Hypothalamus (tissue), 51 donors: ENCODE measurements around the gene TMTC3.

Experiments used
- DNase-seq, 51 donors: peaks; one replicate each; lab custom pipeline; 2025; lab: John Stamatoyannopoulos, UW

Gene TMTC3

GRCh38 chr12:88223519-88223918 is 81.4 kb downstream of the TMTC3 start:
- DNase-seq, result no peak

GRCh38 chr12:88225776-88226175 is 83.7 kb downstream of the TMTC3 start:
- no peak for DNase-seq

GRCh38 chr12:88227263-88227662 is 85.2 kb downstream of the TMTC3 start:
- no peak for DNase-seq

- no peak for DNase-seq
Observed at GRCh38 chr12:88227871-88228270, 85.8 kb downstream of the TMTC3 start.

DNA sequence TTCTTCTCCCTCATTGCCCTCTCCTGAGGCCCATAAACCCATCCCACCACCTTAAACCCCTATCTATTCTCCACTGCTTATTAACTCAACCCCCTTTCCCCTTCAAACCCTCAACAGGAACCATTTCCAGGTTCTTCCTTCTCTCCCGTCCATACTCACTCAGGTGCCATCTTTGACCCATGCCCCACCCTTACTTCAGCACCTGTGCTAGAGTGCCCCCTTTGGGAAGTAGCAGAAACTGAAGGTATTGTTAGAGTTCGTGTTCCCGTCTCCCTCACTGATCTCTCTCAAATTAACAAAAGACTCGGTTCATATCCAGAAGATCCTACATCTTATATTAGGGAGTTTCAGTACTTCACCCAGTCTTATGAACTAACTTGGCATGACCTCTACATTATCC is 86.6 kb downstream of the TMTC3 start:
- no peak for DNase-seq

- DNase-seq, result no peak
Observed at GRCh38 chr12:88230271-88230670, 88.2 kb downstream of the TMTC3 start.

- no peak for DNase-seq
Observed at GRCh38 chr12:88235183-88235833, 93.2 kb downstream of the TMTC3 start.

DNA sequence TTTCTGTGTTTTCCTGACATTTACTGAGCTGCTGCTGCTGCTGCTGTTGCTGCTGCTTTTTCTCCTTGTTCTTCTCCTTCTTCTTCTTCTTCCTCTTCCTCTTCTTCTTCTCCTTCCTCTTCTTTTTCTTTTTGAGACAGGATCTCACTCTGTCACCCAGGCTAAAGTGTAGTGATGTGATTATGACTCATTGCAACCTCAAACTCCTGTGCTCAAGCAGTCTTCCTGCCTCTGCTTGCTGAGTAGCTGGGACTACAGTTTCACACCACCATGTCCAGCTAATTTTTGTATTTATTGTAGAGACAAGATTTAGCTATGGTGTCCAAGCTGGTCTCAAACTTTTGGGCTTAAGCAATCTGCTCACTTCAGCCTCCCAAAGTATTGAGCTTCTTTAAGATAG is 95.8 kb downstream of the TMTC3 start:
- no peak for DNase-seq

DNA sequence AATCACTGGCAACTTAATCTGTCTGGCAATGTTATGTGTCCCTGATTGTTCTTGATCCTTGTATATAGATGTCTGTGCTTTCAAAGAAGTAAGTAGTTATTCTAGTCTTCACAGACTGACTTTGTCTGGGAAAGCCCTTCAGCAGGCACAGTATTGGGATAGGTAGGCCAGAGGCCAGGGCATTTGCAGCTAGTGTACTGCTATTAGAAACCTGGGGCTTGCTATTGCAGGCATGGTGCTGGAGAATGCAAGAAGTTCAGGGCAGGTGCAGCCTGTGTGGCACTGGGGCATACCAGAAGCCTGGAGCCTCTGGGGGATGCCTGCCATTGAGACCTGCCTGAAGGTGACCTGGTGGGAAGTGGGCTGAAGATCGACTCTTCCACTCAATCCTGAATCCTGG is 96.3 kb downstream of the TMTC3 start:
- no peak for DNase-seq

GRCh38 chr12:88241862-88242570 is 99.9 kb downstream of the TMTC3 start:
- no peak for DNase-seq

- no peak for DNase-seq
Observed at GRCh38 chr12:88242571-88242925, 100.4 kb downstream of the TMTC3 start.

DNA sequence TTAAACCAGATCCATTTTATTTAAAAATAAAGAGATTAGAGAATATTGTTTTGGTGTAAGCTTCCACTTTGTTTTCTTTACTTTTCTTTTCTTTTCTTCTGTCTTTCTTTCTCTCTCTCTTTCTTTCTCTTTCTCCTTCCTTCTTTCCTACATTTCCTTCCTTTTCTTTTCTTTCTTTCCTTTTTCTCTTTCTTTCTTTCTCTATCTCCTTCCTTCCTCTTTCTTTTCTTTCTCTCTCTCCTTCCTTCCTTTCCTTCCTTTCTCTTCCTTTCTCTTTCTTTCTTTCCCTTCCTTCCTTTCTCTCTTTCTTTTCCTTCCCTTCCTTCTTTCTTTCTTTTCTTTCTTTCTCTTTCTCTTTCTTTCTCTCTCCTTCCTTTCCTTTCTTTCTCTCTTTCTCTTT is 100.8 kb downstream of the TMTC3 start:
- DNase-seq, result no peak

GRCh38 chr12:88243982-88244381 is 101.9 kb downstream of the TMTC3 start:
- DNase-seq, result no peak

GRCh38 chr12:88245905-88246304 is 103.8 kb downstream of the TMTC3 start:
- DNase-seq, result no peak

- no peak for DNase-seq
Observed at GRCh38 chr12:88247241-88247643, 105.1 kb downstream of the TMTC3 start.

GRCh38 chr12:88248606-88249005 is 106.5 kb downstream of the TMTC3 start:
- no peak for DNase-seq
